NCI-H510A (cell line): ENCODE measurements around the gene MTUS2.
A peak's percentile ranks its signal among the peaks of the same experiment; 100 is the strongest.

Source experiments
- DNase-seq: peaks from one replicate; lab custom pipeline; 2025; lab: John Stamatoyannopoulos, UW

The MTUS2 gene

DNA sequence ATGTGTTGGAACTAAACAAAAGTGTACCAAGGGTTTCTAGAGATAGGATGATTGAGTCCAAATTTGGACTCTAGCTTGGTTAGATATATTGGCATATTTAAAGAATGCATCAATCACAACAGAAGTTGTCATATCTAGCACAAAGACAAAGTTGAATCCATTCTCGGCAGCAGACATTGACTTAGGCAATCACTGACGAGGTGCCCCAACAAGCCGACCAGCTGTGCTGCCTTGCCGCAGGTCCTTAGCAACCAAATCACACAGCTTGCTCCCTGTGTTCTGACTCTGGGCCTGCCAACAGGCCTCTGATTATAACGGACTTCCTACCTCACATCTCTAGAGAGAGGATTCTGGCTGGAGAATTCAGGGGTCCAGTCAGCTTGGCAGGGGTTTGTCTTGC lies 208.7 kb downstream of the MTUS2 start:
- no peak for DNase-seq

DNA sequence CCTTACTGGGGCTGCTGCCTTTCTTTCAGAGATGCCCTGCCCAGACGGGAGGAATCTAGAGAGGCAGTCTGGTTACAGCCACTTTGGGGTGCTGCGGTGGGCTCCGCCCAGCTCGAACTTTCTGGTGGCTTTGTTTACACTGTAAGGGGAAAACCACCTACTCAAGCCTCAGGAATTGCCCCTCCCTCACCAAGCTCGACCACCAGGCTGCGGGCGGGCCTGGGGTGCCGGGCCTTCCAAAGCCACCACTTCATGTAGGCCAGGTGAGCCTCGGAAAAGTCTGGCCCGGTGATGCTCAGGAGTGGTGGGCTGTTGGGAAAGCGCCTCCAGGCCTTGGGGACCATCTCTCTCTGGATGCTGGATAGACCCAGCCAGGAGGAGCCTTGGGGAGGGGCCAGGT lies 218.6 kb downstream of the MTUS2 start:
- no peak for DNase-seq

DNA sequence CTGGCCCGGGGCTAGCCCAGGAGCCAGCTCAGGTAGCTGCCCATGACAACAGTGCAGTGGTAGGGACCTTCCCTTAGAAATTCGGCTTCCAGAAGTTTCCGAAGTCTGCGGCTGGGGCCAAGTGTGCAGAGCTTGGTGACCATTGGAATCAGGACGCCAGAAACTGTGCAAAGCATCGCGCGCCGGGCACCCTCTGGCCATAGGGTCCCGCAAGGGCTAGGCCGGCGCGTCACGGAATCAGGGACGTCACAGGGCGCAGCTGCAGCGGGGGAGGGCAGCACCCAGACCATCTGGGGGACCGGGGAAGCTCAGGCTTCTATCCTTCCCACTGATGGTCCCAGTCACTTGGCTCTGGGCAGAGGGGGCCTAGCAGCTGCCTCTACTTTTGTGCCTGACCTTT lies 219.1 kb downstream of the MTUS2 start:
- DNase-seq, result no peak

DNA sequence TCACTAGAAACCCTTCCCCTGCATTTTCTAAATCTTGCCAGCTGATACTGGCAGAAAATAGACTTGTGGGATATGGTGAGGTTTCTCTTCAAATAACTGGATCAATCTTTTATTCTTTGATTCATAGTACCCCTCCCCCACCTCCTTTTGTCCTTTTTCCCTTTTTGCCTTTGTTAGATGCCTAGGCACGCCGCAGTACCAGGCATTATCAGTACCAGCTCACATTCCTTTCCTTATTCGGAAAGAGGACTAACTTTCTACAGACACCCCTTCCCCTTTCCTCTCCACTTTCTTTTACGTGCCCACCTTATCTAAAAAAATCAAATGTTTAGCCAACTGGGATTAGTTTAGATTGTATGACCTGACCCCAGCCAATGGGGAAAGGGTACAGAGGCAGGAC lies 226.4 kb downstream of the MTUS2 start:
- no peak for DNase-seq

DNA sequence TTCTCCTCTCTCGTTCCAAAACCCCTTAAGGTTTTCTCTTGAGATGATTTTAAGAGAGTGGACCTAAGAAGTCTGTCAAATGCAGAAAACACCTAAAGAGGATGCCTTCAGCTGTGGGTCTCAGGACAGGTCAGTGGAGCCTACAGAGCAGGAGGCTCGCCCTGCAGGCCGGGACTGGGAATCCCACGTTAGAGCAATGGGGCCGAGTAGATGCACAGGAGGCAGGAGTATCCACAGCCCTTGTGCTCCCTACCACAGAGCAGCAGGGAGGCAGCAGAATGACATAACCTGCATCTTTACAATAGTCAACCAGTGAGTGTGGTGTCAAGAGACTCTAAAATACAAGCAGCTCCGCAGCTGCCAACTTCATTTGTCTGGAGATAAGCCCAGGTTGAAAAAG lies 229.4 kb downstream of the MTUS2 start:
- no peak for DNase-seq

DNA sequence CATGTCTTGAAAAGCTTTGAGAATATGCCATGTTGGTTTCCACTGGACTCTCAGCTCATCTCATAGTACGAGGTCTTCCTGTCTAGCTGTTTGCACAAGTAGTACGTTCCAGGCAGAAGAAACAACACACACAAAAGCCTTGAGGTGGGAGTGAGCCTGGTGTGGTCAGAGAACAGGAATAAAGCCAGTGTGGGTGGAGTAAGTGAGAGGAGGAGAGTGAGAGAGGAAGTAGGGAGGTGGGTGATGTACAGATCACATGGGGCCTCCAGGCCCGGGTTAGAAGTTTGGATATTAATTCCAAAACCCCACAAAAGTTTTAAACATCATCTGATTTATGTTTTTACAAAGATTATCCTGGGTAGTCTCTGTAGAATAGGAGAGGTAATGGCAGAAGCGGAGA lies 230.6 kb downstream of the MTUS2 start:
- DNase-seq, result no peak

DNA sequence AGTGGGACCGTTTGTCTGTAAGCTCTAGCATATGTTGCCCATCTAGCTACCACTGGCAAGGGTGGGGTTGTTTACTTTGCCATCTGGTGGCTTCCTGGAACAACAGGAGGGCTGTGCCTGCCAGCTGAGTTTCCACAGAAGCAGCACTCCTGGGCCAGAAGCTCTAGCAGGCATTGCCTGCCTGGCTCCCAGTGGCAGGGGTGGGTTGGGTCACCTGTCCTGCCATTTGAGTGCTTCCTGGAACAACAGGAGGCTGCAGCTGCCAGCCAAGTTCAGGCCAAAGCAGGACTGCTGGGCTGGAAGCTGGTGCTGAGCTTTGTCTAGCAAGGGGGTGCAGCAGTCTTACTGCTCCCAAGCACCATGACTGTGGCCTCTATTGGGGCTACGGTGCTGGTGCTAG lies 239.7 kb downstream of the MTUS2 start:
- DNase-seq, result peak; percentile 55

DNA sequence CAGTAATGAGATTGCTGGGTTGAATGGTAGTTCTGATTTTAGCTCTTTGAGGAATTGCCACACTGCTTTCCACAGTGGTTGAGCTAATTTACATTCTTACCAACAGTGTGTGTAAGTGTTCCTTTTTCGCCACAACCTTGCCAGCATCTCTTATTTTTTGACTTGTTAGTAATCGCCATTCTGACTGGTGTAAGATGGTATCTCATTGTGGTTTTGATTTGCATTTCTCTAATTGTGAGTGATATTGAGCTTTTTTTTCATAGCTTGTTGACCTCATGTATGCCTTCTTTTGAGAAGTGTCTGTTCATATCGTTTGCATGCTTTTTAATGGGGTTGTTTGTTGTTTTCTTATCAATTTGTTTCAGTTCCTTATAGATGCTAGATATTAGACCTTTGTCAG lies 245.0 kb downstream of the MTUS2 start:
- no peak for DNase-seq

DNA sequence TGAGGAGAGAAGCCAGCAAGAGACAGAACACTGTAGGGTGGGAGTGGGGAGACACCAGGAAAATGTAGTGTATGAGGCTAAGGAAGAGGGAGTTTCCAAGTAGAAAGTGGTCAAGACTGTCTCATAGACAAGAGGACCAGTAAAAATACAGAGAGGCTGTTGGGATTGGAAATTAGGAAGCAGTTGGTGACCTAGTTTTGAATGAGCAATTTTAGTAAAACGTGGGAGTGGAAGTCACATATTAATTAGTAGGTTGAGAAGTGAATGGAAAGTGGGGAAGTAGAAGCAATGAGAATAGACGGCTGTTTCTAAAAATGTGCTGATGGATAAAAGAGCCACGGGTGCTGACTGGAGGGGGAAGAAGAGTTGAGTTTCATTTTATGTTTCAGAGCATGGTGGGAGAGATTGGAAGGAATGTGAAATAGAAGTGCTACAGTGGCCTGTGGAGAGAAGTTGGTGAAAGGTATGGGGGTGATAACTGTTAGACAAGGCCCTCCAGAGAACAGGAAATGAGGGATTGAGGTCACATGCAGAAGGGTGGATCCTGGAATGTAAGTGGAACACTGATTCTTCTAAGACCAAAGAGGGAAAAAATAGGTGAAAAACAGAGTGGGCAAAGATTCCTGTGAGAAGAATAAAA lies 247.3 kb downstream of the MTUS2 start:
- no peak for DNase-seq

DNA sequence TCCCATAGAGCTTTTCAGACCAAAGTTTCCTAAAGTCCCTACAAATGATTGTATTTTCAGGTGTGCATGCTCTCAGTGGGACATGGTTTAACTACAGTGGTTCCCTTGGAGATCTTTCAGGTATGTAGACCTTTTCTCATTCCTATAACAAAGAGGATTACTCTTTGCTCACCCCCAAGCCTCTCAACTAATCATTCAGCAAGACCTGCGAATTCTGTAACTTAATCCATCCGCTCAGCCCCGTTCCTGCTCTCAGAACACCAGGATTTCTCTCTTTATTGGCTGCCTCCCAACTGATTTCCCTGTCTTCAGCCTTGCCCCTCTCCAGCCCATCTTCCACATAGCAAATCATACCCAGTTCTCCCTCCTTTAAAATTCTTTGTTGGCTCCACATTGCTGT lies 253.6 kb downstream of the MTUS2 start:
- no peak for DNase-seq

DNA sequence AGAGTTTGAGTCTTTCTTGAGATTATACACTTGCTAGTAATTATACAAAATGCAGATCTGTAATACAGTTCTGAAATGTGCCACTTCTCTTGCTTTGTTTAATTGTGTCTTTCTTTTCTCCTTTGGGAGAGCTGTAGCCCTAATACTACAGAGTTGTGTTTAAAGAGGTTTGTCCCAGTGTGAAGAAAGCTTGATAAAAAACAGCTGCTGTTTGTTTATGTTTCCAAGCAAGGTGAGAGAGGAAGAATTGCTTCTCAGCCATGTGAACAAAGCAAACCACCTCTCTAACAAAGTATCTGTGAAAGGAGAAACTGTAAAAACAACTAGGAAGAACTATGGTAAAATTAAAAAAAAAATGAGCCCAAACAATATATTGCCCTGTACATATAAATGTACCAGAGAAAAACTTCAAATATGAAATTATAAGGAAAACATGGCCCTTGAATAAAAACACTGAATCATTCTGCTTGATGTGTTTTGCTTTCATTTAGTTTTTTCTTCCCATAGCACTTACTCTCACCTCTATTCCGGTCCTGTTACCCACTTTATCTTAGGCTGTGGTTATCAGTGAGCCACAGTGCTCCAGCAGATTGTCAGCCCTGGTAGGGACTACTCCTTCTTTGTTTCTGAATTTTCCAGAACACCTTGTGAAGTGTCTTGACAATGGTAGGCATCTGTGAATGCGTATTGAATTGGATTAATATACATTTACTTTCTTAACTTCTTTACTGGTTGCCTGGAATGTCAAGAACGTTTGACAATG lies 257.1 kb downstream of the MTUS2 start:
- no peak for DNase-seq

DNA sequence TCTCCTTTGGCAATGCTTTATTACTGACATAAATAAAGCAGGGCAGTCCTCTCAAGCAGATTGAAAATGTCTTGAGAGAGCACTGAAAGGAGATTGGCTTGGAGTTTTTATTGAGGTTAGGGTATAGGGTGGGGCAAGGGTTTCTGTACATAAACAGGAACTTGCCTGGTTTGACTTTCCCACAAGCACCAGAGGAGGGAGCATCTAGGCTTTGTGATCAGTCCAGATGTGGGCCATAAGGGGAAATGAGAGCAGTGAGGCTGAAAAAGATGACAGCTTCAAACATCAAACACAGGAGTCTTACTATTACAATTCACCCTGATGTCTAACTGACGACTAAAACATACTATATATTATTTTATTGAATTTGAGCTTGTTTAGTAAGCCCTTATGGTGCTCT lies 260.9 kb downstream of the MTUS2 start:
- no peak for DNase-seq

DNA sequence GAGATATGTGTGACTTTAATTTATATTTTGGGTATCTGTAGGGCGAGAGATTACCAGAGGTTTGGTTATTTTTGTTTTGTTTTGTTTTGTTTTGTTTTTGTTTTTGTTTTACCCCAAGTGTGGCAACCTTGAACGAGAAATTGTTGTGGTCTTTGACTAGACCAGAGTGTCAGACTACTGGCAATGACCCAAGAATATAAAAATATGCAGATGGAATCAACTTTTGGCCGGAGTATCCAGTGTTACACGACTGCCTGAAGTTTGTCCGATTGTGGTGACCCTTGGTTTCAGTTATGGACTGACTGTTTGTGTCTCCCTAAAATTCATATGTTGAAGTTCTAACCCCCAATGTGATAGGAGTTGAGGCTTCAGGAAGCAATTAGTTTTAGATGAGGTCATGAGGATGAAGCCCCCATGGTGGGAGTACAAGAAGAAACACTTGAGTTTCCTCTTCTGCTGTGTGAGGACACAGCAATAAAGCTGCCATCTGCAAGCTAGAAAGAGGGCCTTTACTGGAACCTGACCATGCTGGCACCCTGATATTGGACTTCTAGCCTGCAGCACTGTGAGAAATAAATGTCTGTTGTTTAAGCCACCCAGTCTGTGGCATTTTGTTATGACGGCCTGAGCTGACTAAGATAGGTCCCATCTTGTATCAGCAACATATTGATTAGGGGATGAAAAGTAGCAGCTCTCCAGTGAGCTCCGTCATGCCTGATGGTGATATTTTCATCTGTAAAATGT lies 261.7 kb downstream of the MTUS2 start:
- no peak for DNase-seq

DNA sequence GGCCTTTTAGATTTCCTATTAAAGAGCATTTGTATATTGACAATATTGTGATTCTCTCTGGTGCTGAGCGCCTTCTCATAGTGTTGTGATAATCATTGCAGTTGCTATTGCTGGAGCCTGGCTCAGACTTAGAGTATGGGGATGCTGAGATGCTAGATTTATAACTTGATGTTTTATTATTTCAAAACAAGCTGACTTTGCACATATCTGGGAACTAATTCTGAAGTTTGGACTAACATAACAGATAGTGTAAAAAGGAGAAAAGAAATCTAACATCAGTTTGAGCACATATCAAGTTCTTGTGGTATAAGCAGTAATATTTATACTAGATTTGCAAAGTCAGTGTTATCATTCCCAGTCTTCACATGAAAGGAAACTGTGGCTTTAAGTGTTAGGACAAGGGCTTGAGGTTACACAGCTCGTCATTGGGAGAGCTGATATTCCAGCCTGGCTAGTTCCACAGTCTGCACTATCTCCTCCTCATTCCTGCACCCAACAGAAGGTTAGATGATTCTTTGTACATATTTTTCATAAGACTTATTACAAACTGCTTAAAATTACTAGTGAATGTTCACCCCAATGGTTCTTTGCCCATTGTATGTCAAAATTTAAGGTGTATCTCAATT lies 279.8 kb downstream of the MTUS2 start:
- DNase-seq, result no peak

DNA sequence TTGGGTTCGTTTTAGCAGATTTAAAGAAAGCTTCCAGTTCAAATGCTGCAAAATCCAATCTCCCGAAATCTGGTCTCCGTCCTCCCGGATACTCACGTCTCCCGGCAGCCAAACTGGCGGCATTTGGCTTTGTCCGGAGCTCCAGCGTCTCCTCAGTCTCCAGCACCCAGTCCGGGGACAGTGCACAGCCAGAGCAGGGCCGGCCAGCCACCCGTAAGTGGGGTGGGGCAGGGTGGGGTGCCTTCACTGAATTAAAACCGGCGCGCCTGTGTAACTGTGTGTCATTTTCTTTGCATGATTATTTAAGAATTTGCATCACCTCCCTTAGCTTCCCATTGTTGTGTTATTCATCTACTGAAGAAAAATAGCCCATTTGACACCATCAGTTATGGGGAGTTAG lies 280.6 kb downstream of the MTUS2 start:
- DNase-seq, result no peak

DNA sequence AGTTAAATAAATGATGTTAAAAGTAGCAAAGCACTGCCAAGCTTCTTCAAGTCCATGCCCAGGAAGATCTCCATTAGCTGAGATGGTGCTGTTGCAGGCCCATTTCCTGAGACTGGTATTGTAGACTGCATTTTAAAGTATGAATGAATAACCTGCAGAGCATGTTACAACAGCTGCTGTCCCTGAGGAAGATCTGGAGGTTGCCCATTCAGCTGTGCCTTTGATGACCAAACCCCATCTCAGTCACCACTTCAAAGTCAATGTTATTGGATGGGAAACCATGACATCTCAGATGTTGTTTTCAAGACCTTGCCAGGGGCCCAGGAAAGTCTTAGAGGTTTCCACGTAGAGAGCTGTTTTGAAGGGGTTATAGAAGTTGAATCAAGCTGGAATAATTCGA lies 281.3 kb downstream of the MTUS2 start:
- DNase-seq, result no peak

DNA sequence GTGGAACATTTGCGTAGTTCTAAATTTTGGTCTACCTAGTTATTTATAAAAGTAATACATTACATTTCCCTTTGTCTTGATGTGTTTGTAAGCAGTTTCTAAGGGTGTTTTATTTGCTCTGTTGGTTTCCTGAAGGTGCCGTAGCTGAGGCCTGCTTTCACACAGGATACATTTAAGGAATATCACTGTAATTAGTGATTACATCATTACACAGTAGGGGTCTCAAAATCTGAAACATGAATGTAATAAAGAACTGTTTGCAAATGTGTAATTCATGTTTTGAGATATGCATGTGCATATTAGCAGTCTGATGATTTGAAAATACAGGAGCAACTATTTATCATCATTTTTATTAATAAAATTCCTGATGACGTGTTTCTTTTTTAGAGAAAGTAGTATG lies 281.8 kb downstream of the MTUS2 start:
- no peak for DNase-seq

DNA sequence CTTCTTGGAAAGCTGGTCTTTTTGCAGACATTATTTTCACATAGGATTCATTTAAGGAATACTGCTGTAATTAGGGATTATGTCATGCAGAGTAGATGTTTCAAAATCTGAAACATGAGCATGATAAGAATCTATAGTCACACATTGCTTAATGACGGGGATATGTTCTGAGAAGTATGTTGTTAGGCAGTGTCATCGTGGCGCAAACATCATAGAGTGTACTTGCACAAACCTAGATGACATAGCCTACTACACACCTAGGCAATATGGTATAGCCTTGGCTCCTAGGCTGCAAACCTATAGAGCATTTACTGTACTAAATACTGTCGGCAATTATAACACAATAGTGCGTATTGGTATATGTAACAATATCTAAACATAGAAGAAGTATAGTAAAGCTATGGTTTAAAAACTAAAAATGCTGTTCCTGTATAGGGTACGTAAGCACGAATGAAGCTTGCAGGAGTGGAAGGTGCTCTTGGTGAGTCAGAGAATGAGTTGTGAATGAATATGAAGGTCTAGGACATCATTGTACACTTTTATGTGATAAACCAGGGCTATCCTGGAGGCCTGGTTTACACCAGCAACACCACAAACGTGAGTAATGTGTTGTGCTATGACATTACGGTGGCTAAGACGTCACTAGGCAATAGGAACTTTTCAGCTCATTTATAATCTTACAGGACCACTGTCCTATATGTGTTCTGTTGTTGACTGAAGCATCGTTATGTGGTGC lies 283.1 kb downstream of the MTUS2 start:
- no peak for DNase-seq

DNA sequence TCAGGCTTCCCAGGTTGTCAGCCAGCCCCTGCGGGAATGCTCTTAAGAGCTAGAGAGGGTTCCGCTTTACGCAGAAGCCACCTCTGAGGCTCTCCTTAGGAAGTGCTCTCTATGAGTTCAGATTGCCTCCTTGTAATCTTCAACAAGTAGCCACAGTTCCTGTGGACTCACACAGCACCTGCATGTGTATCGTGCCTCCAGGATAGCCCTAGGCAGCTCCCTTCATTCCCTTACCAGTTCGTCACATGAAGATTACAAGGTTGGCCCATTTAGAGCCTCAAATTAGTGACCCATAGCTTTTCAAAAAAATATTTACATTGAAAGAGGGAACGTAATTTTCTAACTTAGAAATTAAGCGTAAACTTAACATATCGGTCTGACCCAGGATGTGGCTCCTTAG lies 284.3 kb downstream of the MTUS2 start:
- no peak for DNase-seq

DNA sequence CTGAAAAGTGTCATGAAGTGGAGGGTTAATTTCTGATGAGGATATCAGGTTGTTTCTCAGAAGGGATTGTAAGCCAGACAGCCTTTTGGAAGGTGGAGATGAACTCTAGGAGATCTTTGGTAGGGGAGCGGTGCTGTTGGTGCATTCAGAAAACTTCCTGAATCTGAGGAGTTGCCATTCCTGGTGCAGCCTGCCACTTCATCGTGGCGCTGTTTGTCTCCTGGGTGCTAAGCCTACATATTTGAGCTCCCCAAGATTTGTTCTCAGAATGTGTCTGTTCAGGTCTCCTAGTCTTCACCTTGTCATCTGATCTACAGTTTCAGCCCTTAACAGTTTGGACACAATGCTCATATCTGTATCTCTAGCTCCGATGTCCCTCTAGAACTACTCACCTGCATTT lies 285.6 kb downstream of the MTUS2 start:
- DNase-seq, result no peak

DNA sequence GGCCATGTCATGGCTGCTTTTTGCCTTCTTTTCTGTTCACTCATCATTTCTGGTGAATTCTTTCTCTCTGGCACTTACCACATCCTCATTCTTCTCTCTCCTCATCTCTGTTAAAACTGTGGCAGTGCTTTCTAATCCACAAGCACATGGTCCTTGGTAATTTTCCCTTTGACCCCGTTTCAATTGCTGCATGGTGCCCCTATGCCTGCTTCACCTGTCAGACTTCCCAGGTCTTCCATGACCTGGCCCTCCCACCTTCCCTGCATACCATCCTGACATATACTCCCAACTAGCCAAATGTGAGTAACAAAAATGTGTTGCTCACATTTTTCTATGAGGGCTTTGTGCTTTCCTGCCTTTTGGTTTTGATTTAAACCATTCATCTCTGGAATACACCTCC lies 286.5 kb downstream of the MTUS2 start:
- no peak for DNase-seq
